Eye (tissue), 1 donor: ENCODE results near the gene KDM4B.

Experiments
- DNase-seq: peaks from one replicate; pipeline ENCODE4 v3.0.0-alpha.2; 2015

KDM4B gene

GRCh38 chr19:5126498-5127223 lies 157.7 kb downstream of the KDM4B start:
- no peak for DNase-seq

GRCh38 chr19:5127717-5128116 lies 158.8 kb downstream of the KDM4B start:
- DNase-seq, result no peak

DNA sequence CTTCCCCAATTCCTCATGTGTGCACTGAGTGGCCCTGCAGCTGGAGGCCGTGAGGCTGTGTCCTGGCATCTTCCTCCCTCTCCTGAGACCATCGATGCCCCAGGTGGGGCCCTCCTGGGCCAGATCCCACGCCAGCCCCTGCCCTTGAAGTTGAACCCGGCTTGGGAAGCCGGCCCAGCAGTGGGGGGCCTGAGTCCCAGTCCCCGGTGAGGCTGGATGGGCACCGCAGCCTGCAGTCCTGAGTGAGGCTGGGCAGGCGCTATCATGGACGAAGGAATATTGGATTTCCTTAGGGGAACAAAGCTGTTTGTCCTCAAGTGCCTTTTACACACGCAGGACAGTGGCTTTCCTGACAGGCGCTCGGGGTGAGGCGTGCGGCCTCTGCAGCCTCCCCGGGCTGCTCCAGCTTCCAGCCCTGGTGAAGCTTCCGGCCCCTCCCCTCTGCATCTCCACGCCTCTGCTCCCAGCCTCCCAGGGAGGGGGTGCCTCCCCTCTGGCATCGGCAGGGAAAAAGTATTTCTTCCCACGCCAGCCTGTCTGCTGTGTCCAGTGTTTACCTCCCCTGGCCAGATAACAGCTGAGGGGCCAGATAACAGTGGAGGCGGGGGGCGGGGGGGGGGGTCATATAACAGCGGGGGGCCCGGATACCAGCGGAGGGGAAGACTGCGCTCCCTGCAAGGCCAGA lies 159.5 kb downstream of the KDM4B start:
- peak; percentile 76 for DNase-seq

DNA sequence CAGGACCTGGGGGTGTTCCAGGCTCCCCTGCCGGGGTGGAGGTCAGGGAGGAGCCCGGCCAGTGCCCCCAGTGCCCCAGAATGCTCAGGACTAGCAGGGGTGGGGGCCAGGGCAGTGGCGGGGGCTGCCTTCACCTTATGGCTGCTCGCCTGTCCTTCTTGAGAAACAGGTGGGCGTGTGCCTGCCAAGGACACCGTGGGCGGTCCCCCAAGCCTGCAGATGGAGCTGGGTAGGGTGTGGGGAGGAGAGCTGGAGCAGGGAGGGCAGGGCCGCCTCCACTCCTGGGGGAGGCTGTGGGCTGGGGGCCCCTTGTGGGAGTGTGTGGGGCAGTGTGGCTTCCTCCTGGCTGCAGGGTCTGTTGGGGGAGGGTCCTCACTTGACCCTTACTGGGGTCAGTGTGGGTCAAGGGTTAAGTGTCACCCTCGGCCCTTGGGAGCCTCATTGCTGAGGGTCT lies 160.1 kb downstream of the KDM4B start:
- no peak for DNase-seq

DNA sequence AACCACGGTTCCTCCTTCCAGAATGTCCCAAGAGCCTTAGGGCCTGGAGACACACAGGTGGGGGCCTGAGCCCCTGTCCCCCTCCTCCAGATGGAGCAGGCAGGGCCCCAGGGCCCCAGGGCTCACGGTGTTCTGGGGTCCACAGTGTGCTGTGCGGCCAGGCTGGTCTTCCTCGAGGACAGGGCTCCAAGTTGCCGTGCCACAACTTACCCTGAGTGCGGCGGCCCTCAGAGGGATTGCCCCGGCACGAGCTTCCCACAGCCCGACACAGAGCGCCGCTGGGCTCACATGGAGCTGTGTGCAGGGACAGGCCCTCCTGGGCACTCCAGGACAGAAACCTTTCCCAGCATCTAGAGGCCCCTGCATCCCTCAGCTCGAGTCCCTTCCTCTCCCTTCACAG lies 160.8 kb downstream of the KDM4B start:
- no peak for DNase-seq

- no peak for DNase-seq
These were observed 161.6 kb downstream of the KDM4B start for GRCh38 chr19:5130371-5131030.

- DNase-seq, result no peak
These were observed 162.2 kb downstream of the KDM4B start for GRCh38 chr19:5131031-5131505.

- DNase-seq, result no peak
These were observed 162.7 kb downstream of the KDM4B start for GRCh38 chr19:5131506-5132205.

DNA sequence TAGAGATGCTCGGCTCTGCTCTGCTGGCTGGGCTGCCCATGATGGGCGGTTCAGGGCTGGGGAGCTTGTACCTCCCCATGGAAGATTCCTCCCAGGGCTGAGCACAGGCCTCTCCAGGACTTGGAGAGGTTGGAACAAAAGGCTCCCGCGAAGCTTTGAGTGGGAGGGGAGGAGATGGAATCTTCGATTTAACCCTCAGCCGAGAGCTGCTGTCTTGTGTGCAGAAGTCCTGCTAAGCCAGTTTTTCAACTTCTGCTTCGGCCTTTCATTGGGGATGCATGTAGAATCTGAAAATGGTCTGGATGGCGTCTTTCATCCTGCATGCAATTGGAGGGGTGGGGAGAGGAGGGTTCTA lies 163.3 kb downstream of the KDM4B start:
- peak; percentile 69 for DNase-seq

DNA sequence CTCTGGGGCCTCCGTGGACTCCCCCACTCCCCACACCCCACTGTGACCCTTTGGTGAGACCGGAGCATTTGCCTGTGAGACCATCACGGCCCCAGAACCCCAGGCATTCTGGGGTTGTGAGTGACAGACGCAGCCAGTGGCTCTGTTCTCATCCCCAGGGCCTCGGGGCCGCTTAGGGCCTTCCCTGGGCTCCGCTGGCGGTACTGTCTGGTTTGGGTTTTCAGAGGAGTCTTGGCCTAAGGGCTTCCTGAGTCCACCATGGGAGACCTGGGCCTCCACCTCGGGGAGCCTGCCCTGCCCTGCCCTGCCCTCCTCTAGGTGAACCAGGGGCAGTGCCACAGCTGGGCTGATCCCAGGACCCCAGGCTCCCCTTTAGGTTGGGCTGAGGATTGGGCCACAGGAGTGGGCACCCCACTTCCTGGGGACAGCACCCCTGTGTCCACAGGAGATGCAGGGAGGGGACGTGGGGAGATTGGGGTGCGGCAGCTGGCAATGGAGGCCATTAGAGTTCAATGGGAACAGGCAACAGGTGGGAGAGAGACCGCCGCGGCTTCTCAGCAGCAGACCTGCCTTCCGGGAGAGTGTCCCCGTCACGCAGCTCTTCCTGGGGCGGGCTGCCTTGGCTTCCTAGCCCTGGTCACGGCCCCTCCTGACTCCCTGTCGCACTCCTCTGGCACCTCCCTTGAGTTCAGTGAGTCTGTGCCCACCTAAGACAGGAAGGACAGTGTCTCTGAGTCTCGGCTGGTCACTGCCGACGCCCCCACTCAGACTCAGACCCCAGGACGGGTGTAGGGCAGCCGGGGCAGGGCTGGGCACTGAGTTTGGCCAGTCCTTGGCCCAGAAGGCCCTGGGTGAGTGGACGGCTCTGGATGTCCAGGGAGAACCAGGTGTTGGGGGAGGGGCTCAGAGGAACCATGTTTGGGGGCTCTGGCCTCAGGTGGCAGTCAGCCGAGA lies 164.1 kb downstream of the KDM4B start:
- no peak for DNase-seq

GRCh38 chr19:5133986-5134595 lies 165.2 kb downstream of the KDM4B start:
- DNase-seq, result no peak

DNA sequence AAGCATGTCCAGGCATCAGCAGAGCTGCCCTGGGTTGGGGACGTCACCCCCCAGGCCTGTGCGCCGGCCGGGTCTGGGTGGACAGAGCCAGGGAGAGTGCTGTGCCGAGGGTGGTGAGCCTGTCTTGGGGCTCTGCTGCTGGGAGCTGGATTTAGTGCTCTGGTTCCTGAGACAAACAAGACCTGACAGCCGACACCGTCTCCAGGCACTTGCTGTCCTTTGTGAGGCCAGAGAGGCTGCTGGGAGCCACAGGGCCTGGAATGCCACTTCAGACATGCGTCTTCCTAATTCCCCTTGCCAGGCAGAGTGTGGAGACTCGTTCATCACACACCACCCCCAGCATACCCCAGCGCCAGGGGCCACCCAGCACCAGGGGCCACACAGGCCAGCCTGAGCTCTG lies 165.8 kb downstream of the KDM4B start:
- DNase-seq, result peak; percentile 92

DNA sequence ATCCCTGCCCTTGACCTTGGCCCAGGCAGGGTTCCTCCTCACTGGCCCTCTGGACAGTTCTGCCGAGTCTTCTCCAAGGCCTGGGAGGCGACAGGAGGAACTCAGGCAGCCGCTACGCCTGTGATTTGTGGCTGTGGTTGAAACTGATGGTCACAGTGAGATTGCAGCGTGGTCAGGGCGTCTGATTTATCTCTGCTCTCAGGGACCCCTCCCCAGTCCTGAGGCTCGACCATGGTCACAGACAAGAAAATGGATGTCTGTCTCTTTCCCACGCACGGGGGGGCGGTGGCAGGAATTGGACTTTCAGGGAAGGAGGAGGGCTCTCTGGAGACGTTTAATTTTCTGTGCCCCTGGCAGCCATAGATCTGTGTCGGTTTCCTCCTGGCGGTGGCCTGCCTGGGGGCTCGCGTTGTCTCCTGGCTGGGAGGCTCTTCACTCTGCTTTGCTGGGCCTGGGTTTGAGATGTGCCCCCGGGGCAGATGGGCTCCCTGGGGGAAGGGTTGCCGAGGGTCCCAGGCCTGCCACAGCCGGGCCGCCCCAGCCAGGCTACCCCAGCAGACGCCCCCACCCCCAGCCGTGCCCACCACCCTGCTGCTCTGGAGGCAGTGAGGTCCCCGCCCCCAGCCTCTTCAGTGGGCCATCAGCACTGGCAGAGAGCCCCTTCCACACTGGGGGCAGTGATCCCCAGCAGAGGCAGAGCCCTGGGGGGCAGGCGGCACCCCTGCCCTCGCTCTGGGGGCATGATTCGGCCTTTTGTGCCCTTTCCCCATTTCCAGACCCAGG lies 167.4 kb downstream of the KDM4B start:
- no peak for DNase-seq

GRCh38 chr19:5137114-5137513 lies 168.2 kb downstream of the KDM4B start:
- no peak for DNase-seq

GRCh38 chr19:5137571-5138124 lies 168.7 kb downstream of the KDM4B start:
- peak; percentile 49 for DNase-seq

- no peak for DNase-seq
These were observed 170.0 kb downstream of the KDM4B start for GRCh38 chr19:5138606-5139582.

DNA sequence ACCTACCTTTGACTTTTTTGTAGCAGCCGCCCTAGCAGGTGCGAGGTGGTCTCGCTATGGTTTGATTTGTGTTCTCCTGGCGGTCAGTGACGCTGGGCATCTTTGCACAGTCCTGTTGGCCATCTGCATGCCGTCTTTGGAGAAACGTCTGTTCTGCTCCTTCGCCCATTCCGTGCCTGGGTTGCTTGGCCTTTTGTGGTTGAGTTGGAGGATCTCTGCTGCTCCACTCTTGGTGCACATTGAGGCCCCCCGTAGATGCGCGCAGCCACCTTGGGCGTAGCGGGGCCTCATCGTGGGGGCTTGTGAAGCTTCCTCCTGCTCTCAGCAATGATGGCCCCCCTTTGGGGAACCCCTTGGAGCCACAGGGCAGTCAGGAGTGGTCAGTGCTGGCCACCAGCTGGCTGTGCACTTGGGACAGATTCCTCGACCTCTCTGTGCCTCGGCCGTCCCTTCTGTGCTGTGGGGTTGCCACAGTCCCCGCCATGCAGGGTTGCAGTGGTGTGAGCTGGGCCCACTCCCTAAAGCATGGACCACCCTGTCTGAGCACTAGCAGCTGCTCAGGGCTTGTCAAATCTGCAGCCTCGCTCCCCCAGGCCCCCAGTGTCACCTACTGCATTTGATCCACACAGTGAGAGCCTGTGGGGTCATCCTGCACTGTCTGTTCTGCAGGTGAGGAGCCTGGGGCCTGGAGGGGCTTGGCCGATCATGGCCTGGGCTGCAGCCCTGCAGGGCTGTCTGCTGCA lies 170.8 kb downstream of the KDM4B start:
- DNase-seq, result no peak

DNA sequence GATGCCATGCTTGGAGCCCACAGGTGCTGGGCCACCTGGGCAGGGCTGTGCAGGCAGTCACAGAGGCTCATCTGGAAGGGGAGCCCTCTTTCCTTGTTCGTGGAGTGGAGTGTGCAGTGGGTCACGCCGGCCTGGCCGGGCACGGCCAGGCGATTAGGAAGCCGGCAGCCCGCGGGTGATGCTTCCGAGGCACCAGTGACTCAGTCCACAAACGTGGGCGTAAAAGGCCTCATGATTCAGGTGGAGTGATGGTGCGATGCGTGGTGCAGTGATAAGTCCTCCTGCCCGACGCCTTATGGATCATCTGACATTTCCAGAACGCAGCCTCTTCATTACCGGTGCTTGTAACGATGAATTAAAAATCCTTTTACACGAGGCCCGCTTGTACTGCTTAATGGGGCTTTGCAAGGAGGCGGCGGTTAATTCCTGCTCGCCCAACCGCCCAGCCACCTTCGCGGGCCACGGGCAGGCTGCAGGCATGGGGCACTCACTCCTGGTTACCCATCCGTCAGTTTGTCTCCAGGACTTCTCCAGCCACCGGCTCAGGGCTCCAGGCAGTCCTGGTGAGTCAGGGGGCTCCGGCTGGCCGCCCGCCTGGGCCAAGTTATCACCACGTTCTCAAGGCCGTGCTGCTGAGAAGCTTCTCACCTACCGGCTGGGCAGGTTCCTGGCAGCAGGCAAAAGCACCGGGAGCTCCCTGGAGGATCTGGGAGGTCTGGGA lies 172.4 kb downstream of the KDM4B start:
- DNase-seq, result no peak
